GM18858 (cell line): ENCODE measurements around the gene RNF126.
"Not testable (repeated sequence)": the region's sequence is repeated elsewhere in the genome, so short reads cannot be mapped to it uniquely, and the experiment has no call there.

Experiments
- ATAC-seq: cut with Tn5 transposase; IDR thresholded peaks from one replicate; pipeline ENCODE4 v1.9.1; 2021; ENCODE audit not compliant: unreplicated experiment

The RNF126 gene

GRCh38 chr19:632579-633067, 30.4 kb downstream of the RNF126 start:
- ATAC-seq, result no peak

GRCh38 chr19:629961-630714, 32.9 kb downstream of the RNF126 start:
- ATAC-seq, result no peak

GRCh38 chr19:629515-629914, 33.5 kb downstream of the RNF126 start:
- ATAC-seq, result not testable (repeated sequence)

GRCh38 chr19:628168-628567, 34.8 kb downstream of the RNF126 start:
- ATAC-seq, result no peak

GRCh38 chr19:626566-626965, 36.4 kb downstream of the RNF126 start:
- not testable (repeated sequence) for ATAC-seq

GRCh38 chr19:625257-625656, 37.8 kb downstream of the RNF126 start:
- ATAC-seq, result no peak

GRCh38 chr19:624433-625109, 38.4 kb downstream of the RNF126 start:
- no peak for ATAC-seq

GRCh38 chr19:623974-624373, 39.0 kb downstream of the RNF126 start:
- ATAC-seq, result no peak

- no peak for ATAC-seq
Observed at GRCh38 chr19:623175-623916, 39.7 kb downstream of the RNF126 start.

- ATAC-seq, result no peak
Observed at GRCh38 chr19:622666-623065, 40.3 kb downstream of the RNF126 start.

- ATAC-seq, result no peak
Observed at GRCh38 chr19:621819-622218, 41.2 kb downstream of the RNF126 start.

- not testable (repeated sequence) for ATAC-seq
Observed at GRCh38 chr19:621191-621590, 41.8 kb downstream of the RNF126 start.

- no peak for ATAC-seq
Observed at GRCh38 chr19:620166-620862, 42.7 kb downstream of the RNF126 start.

GRCh38 chr19:619286-620002, 43.6 kb downstream of the RNF126 start:
- ATAC-seq, result no peak

GRCh38 chr19:618674-619285, 44.2 kb downstream of the RNF126 start:
- ATAC-seq, result no peak

GRCh38 chr19:618247-618619, 44.8 kb downstream of the RNF126 start:
- no peak for ATAC-seq

GRCh38 chr19:617551-618246, 45.3 kb downstream of the RNF126 start:
- ATAC-seq, result no peak

- ATAC-seq, result no peak
Observed at GRCh38 chr19:616747-617526, 46.1 kb downstream of the RNF126 start.
